HAP-1 (cell line): Measurements from ENCODE around the gene INPP5E.
A peak's percentile ranks its signal among the peaks of the same experiment; 100 is the strongest.

ENCODE experiments used
- DNase-seq, 2 experiments: peaks; one replicate each; pipeline ENCODE4 v3.0.0-alpha.2; 2016 to 2020; ENCODE audit warnings: low spot score in 2 of 2
- H3K27me3 ChIP-seq: fragments of 250-450 bp; sonication (Bioruptor Pico); 2 replicates; pipeline ENCODE4 v1.5.1; 2020; ENCODE audit warnings: low read depth, mild to moderate bottlenecking, moderate library complexity
- H3K36me3 ChIP-seq: fragments of 250-450 bp; sonication (Bioruptor Pico); replicated peaks from 2 replicates; pipeline ENCODE4 v1.5.1; 2020; ENCODE audit warnings: mild to moderate bottlenecking
- H3K4me1 ChIP-seq: fragments of 250-450 bp; sonication (Bioruptor Pico); 2 replicates; pipeline ENCODE4 v1.5.1; 2020; ENCODE audit warnings: mild to moderate bottlenecking
- H3K4me3 ChIP-seq: fragments of 250-450 bp; sonication (Bioruptor Pico); 2 replicates; pipeline ENCODE4 v1.5.1; 2020; ENCODE audit warnings: mild to moderate bottlenecking, moderate library complexity
- H3K9me3 ChIP-seq: fragments of 250-450 bp; sonication (Bioruptor Pico); 2 replicates; pipeline ENCODE4 v1.5.1; 2020; ENCODE audit warnings: mild to moderate bottlenecking, moderate library complexity
- in situ Hi-C: fragments of 300-500 bp; cut with MboI; formaldehyde crosslinking; loops from 3 replicates; pipeline ENCODE4 v1.14.3; 2020; ENCODE audit warnings: low sequenced_read_pairs, inconsistent platforms, mixed read lengths

INPP5E gene

GRCh38 chr9:136481558-136481957 is 41.9 kb upstream of the INPP5E start:
- in situ Hi-C loops: no loop called here
- no peaks in the 10 kb centered on the region for H3K9me3 ChIP-seq
- no peaks in the 10 kb centered on the region for H3K27me3 ChIP-seq
- H3K36me3 ChIP-seq: peaks cover 30% of the 10 kb centered on the region
- peaks cover 12% of the 10 kb centered on the region; the same call in 1 of the 2 replicates for H3K4me1 ChIP-seq
- no peak for DNase-seq
- peak overlapping the region; percentile 83 for H3K4me3 ChIP-seq

GRCh38 chr9:136476369-136477150 is 36.9 kb upstream of the INPP5E start:
- Histone ChIP-seq H3K4me3 (no peak overlapping the region), H3K36me3 (peaks cover 75% of the 10 kb centered on the region), H3K4me1 (peaks cover 3% of the 10 kb centered on the region; the same call in 1 of the 2 replicates), H3K9me3 (no peaks in the 10 kb centered on the region), H3K27me3 (no peaks in the 10 kb centered on the region)
- DNase-seq: no peak
- in situ Hi-C loops: no loop called here

GRCh38 chr9:136474974-136475865 is 35.6 kb upstream of the INPP5E start:
- Histone ChIP-seq H3K4me3 (no peak overlapping the region), H3K27me3 (no peaks in the 10 kb centered on the region), H3K9me3 (no peaks in the 10 kb centered on the region), H3K4me1 (no peaks in the 10 kb centered on the region), H3K36me3 (peaks cover 87% of the 10 kb centered on the region)
- DNase-seq: no peak
- in situ Hi-C loops: no loop called here

- Histone ChIP-seq H3K4me3 (no peak overlapping the region), H3K36me3 (peaks cover 93% of the 10 kb centered on the region), H3K9me3 (no peaks in the 10 kb centered on the region), H3K27me3 (no peaks in the 10 kb centered on the region), H3K4me1 (no peaks in the 10 kb centered on the region)
- no peak for DNase-seq
- in situ Hi-C loops: no loop called here
Measured at GRCh38 chr9:136474021-136474640, 34.5 kb upstream of the INPP5E start.

- H3K36me3 ChIP-seq: peaks cover 97% of the 10 kb centered on the region
Measured at GRCh38 chr9:136473354-136473721, 33.7 kb upstream of the INPP5E start.

GRCh38 chr9:136472640-136473353 is 33.2 kb upstream of the INPP5E start:
- in situ Hi-C loops: no loop called here
- DNase-seq: no peak
- Histone ChIP-seq H3K4me3 (no peak overlapping the region), H3K9me3 (no peaks in the 10 kb centered on the region), H3K27me3 (no peaks in the 10 kb centered on the region), H3K4me1 (no peaks in the 10 kb centered on the region), H3K36me3 (peaks cover 100% of the 10 kb centered on the region)

More at GRCh38 chr9:136473354-136473721, 33.7 kb upstream of the INPP5E start:
- in situ Hi-C loops: no loop called here
- Histone ChIP-seq H3K9me3 (no peaks in the 10 kb centered on the region), H3K4me1 (no peaks in the 10 kb centered on the region), H3K4me3 (no peak overlapping the region), H3K27me3 (no peaks in the 10 kb centered on the region)
- no peak for DNase-seq

- no peak for DNase-seq
- no peaks in the 10 kb centered on the region for H3K4me1 ChIP-seq
- peaks cover 98% of the 10 kb centered on the region for H3K36me3 ChIP-seq
- in situ Hi-C loops: no loop called here
- no peaks in the 10 kb centered on the region for H3K9me3 ChIP-seq
- no peaks in the 10 kb centered on the region for H3K27me3 ChIP-seq
- no peak overlapping the region for H3K4me3 ChIP-seq
Measured at GRCh38 chr9:136471802-136472487, 32.3 kb upstream of the INPP5E start.

GRCh38 chr9:136470792-136471469 is 31.3 kb upstream of the INPP5E start:
- H3K4me3 ChIP-seq: no peak overlapping the region
- peaks cover 98% of the 10 kb centered on the region for H3K36me3 ChIP-seq
- in situ Hi-C loops: no loop called here

GRCh38 chr9:136470356-136470755 is 30.7 kb upstream of the INPP5E start:
- no peaks in the 10 kb centered on the region for H3K4me1 ChIP-seq
- H3K9me3 ChIP-seq: no peaks in the 10 kb centered on the region
- DNase-seq: no peak
- H3K36me3 ChIP-seq: peaks cover 98% of the 10 kb centered on the region
- H3K27me3 ChIP-seq: no peaks in the 10 kb centered on the region
- H3K4me3 ChIP-seq: no peak overlapping the region
- in situ Hi-C loops: no loop called here

More at GRCh38 chr9:136470792-136471469, 31.3 kb upstream of the INPP5E start:
- no peak for DNase-seq
- H3K27me3 ChIP-seq: no peaks in the 10 kb centered on the region
- H3K9me3 ChIP-seq: no peaks in the 10 kb centered on the region
- no peaks in the 10 kb centered on the region for H3K4me1 ChIP-seq

GRCh38 chr9:136467766-136468165 is 28.1 kb upstream of the INPP5E start:
- DNase-seq: no peak
- Histone ChIP-seq H3K27me3 (no peaks in the 10 kb centered on the region), H3K36me3 (peaks cover 96% of the 10 kb centered on the region), H3K4me1 (no peaks in the 10 kb centered on the region), H3K4me3 (no peak overlapping the region), H3K9me3 (no peaks in the 10 kb centered on the region)
- in situ Hi-C loops: no loop called here

GRCh38 chr9:136466155-136466541 is 26.5 kb upstream of the INPP5E start:
- Histone ChIP-seq H3K36me3 (peaks cover 96% of the 10 kb centered on the region), H3K27me3 (no peaks in the 10 kb centered on the region), H3K9me3 (no peaks in the 10 kb centered on the region), H3K4me1 (no peaks in the 10 kb centered on the region), H3K4me3 (no peak overlapping the region)
- in situ Hi-C loops: no loop called here
- DNase-seq: no peak

GRCh38 chr9:136465500-136466154 is 26.0 kb upstream of the INPP5E start:
- Histone ChIP-seq H3K27me3 (no peaks in the 10 kb centered on the region), H3K9me3 (no peaks in the 10 kb centered on the region), H3K4me1 (no peaks in the 10 kb centered on the region), H3K36me3 (peaks cover 96% of the 10 kb centered on the region), H3K4me3 (no peak overlapping the region)
- in situ Hi-C loops: no loop called here
- DNase-seq: no peak
